ENCODE results near the gene RAB11FIP2.

DNA sequence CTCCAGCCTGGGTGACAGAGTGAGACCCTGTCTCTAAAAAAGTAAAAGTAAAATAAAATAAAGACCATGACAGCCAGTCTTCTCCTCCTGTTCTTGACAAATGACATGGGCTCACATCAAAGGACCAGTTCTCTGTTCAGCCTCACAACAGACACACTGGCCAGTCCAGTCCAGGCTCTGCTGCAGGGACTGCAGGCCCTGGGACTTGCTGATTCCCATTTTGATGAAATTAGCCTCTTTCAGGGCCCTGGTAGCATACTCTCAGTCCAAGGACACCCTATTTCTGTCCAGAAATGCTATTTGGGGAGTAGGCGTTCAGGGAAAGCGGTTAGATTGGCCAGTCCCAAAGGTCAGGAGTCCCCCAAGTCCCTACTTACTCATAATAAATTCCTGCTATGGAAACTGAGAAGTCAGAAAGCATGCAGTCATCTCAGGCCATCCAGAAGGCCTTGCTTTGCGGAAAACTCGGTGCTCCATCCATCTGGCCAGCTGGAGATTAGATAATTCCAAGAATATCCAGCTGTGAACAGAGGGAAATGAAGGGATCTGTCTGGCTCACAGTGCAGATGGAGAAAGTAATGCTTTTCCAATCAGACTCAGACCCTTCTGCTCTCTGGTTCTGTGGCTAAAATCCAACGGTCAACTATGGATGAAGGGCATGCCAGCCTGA is 74.4 kb downstream of the RAB11FIP2 start:
- TF ChIP-seq POLR2A (IDR thresholded peaks at IDR 0.05), result no peak
- TF ChIP-seq, protein P1, sequence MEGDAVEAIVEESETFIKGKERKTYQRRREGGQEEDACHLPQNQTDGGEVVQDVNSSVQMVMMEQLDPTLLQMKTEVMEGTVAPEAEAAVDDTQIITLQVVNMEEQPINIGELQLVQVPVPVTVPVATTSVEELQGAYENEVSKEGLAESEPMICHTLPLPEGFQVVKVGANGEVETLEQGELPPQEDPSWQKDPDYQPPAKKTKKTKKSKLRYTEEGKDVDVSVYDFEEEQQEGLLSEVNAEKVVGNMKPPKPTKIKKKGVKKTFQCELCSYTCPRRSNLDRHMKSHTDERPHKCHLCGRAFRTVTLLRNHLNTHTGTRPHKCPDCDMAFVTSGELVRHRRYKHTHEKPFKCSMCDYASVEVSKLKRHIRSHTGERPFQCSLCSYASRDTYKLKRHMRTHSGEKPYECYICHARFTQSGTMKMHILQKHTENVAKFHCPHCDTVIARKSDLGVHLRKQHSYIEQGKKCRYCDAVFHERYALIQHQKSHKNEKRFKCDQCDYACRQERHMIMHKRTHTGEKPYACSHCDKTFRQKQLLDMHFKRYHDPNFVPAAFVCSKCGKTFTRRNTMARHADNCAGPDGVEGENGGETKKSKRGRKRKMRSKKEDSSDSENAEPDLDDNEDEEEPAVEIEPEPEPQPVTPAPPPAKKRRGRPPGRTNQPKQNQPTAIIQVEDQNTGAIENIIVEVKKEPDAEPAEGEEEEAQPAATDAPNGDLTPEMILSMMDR (IDR thresholded peaks at IDR 0.05), result no peak

All from transverse colon (tissue), 3 donors.